Dendritic cell treated with granulocyte-macrophage colony-stimulating factor and Interleukin-4, amounts not matched to agents 40 ng/mL and 50 ng/mL, for 4 days (primary cell): ENCODE data around the gene CRYGS.
"Not testable (repeated sequence)": the region's sequence is repeated elsewhere in the genome, so short reads cannot be mapped to it uniquely, and the experiment has no call there.

Experiments used
- H3K27ac Mint-ChIP-seq: one replicate; pipeline ENCODE4 v1.8.0; 2022; ENCODE audit warnings: mild to moderate bottlenecking, mixed read lengths
- H3K27me3 Mint-ChIP-seq: one replicate; pipeline ENCODE4 v1.8.0; 2022; ENCODE audit warnings: mild to moderate bottlenecking, mixed read lengths
- H3K36me3 Mint-ChIP-seq: one replicate; pipeline ENCODE4 v1.8.0; 2022; ENCODE audit warnings: low read depth, mixed read lengths
- H3K4me1 Mint-ChIP-seq: one replicate; pipeline ENCODE4 v1.8.0; 2022; ENCODE audit warnings: low read depth, mixed read lengths
- H3K4me3 Mint-ChIP-seq: one replicate; pipeline ENCODE4 v1.8.0; 2022; ENCODE audit warnings: mild to moderate bottlenecking, moderate library complexity, mixed read lengths
- H3K9me3 Mint-ChIP-seq: one replicate; pipeline ENCODE4 v1.8.0; 2022; ENCODE audit warnings: mixed read lengths
- intact Hi-C: fragments of 100-400 bp; cut with micrococcal nuclease; formaldehyde crosslinking; loops from one replicate; pipeline ENCODE4 v1.15.0; 2022

CRYGS gene

DNA sequence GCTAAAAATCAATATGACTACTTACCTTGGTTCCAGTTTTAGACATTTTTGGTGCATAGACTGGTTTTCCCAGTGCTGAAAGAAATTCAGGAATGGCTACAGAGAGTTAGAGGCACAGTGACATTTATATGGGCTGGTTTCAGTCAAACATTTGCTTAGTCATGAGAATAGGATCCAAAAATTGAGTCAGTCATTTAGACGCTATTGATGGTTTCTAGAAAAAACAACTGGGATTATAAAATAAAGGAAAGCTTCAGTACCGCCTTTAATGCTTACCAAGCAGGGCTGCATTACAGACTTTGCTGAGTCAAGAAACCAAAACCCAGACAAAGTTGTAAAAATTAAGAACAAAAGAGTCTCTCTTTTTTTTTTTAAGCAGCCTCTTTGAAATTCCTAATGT, at the start of gene CRYGS:
Gene CRYGS, minus strand, starts transcription at position 100 of the 400 bp plus-strand sequence. Its CDS starts 54 bp downstream, at position 46.
- H3K36me3 Mint-ChIP-seq = peaks cover 43% of the 10 kb centered on the region
- intact Hi-C loops = no loop called here
- H3K4me3 Mint-ChIP-seq = no peak within 1 kb of the TSS
- peaks cover 15% of the 10 kb centered on the region for H3K4me1 Mint-ChIP-seq
- no peaks in the 10 kb centered on the region for H3K9me3 Mint-ChIP-seq
- H3K27ac Mint-ChIP-seq = no peak within 1 kb of the TSS
- H3K27me3 Mint-ChIP-seq = no peaks in the 10 kb centered on the region

DNA sequence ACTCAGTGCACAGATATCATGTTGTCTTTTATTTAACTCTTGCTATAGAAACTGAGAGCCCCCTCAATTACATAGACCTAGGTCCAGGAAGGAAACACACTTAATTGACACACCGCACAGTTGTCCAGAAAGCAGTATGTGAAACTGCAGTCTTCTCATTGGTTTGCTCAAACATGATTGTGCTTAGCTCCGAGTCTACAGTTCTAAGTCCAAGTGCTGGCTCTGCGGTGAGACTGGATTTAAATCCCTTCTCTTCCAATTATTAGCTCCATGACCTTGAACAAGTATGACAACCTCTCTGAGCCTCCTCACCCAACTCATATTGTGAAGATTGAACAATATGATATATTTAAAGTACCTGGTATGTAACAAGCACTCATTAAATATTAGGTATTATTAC, 49.7 kb upstream of the CRYGS start:
- H3K4me3 Mint-ChIP-seq = no peak overlapping the region
- no peaks in the 10 kb centered on the region for H3K36me3 Mint-ChIP-seq
- intact Hi-C loops = no loop called here
- peaks cover 5% of the 10 kb centered on the region for H3K4me1 Mint-ChIP-seq
- H3K9me3 Mint-ChIP-seq = no peaks in the 10 kb centered on the region
- no peak overlapping the region for H3K27ac Mint-ChIP-seq
- H3K27me3 Mint-ChIP-seq = peaks cover 5% of the 10 kb centered on the region

DNA sequence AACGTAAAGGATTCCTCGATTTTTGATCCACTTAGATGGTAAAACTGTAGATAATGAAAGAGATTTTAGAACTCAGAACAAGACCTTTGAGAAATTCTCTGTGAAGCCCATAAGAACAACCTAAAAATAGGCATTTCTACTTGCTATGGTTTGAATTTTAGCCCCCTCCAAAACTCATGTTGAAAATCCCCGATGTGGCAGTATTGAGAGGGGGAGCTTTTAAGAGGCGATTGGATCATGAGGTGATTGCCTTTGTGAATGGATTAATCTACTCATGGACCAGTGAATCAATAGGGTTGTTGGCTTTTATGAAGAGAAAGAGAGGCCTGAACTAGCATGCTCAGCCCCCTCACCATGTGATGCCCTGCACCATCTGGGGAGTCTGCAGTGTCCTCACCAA, 48.5 kb upstream of the CRYGS start:
- Mint-ChIP-seq H3K4me3 (no peak overlapping the region), H3K27ac (no peak overlapping the region), H3K4me1 (peaks cover 5% of the 10 kb centered on the region), H3K9me3 (no peaks in the 10 kb centered on the region), H3K36me3 (no peaks in the 10 kb centered on the region), H3K27me3 (peaks cover 3% of the 10 kb centered on the region)
- intact Hi-C loops = no loop called here

DNA sequence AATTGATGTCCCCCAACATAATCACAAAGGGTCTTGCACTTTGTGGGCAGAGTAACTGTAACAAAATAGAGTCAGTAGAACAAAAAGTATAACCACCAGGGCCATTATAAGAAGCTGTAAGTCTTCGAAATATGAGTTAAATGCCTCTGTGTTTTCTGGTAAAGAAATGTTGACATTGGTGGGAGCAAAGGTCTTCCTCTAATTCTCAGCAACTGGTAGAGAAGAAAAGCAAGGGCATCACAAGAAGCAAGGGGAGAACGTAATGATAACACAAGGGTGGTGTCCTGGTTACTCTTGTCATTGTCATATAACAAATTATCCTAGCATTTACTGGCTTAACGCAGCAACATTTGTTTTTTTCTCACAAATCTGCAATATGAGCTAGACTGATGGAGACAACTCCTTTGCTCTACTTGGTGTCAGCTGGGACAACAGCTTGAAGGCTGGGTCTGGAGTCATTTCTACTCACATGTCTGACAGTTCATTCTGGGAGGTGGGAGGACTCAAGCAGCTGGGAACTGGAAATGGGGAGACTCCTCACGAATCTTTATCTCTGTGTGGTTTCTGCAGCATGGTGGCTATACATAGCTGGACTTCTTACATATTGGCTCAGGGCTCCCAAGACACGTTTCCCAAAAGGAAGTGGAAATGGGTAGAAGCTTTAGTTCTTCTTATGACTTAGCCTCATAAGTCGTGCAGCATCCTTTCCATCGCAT, 46.6 kb upstream of the CRYGS start:
- H3K27me3 Mint-ChIP-seq = no peaks in the 10 kb centered on the region
- no peaks in the 10 kb centered on the region for H3K4me1 Mint-ChIP-seq
- intact Hi-C loops = no loop called here
- H3K9me3 Mint-ChIP-seq = no peaks in the 10 kb centered on the region
- no peak overlapping the region for H3K27ac Mint-ChIP-seq
- peaks cover 9% of the 10 kb centered on the region for H3K36me3 Mint-ChIP-seq
- no peak overlapping the region for H3K4me3 Mint-ChIP-seq

DNA sequence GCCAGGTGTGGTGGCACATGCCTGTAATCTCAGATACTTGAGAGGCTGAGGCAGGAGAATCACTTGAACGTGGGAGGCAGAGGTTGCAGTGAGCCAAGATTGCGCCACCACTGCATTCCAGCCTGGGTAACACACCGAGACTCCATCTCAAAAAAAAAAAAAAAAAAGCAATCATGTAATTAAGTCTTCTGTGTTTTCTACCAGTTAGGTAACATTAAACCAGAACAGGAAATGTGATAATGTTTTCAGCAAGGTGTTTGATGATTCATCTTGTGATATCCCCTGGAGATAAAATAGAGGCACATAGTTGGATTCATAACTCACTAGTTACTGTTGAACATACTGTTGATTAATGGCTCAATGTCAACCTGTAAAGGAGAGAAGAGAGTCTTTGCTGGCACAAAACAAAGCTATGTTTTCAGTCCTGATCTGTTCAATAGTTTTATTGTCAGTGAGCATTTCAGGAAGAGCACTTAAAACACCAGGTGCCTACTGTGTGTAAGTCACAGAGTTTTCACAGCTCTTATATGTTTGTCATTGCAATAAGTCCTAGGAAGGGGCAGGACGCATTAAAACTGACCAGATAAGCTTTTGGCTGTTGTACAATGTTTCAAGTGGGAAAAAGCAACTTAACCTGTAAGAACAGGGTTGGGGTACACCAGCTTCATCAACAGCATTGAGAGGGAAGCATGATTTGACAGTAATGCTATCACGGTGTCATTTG, 45.8 kb upstream of the CRYGS start:
- Mint-ChIP-seq H3K27me3 (no peaks in the 10 kb centered on the region), H3K4me1 (no peaks in the 10 kb centered on the region), H3K4me3 (no peak overlapping the region), H3K27ac (no peak overlapping the region), H3K9me3 (no peaks in the 10 kb centered on the region), H3K36me3 (peaks cover 16% of the 10 kb centered on the region)
- intact Hi-C loops = no loop called here

DNA sequence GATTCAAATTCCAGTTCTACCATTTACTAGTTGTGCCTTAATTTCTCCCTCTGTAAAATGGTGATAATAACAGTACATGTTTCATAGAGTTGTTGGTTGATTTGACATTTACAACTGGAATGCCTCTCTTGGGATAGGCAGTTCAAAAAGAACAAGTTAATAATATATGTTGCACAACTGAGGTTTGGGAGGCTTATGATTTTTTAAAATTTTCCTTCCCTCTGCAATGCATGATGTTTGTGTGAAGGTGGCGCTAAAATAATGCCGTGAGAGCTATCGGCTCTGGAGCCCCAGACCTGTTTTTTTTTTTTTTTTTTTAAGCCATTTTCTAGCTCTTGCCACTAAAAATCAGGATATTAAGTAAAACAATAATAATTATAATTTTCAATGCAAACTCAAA, 44.9 kb upstream of the CRYGS start:
- no peak overlapping the region for H3K27ac Mint-ChIP-seq
- H3K4me3 Mint-ChIP-seq = no peak overlapping the region
- intact Hi-C loops = no loop called here
- peaks cover 25% of the 10 kb centered on the region for H3K36me3 Mint-ChIP-seq
- no peaks in the 10 kb centered on the region for H3K27me3 Mint-ChIP-seq
- no peaks in the 10 kb centered on the region for H3K4me1 Mint-ChIP-seq
- H3K9me3 Mint-ChIP-seq = no peaks in the 10 kb centered on the region

DNA sequence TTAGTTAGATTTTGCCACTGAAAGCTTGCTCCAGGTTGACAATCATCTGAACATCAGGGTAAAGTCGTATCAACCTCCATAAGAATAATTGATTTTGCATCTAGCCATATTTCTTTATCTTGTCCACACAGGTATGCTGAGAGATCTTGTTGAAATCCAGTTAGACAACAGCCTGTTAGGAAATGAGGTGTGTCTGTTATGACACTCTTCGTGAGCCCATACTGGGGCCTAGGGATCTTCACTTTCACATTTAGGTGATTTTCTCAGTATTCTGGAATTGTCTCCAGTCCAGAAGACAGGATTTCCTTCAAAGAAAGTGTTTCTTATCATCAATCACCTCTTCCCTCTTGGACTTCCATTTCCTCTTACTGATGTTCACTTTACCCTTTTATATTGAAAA, 44.5 kb upstream of the CRYGS start:
- Mint-ChIP-seq H3K27ac (no peak overlapping the region), H3K27me3 (no peaks in the 10 kb centered on the region), H3K4me1 (no peaks in the 10 kb centered on the region), H3K36me3 (peaks cover 30% of the 10 kb centered on the region), H3K4me3 (no peak overlapping the region), H3K9me3 (no peaks in the 10 kb centered on the region)
- intact Hi-C loops = no loop called here

DNA sequence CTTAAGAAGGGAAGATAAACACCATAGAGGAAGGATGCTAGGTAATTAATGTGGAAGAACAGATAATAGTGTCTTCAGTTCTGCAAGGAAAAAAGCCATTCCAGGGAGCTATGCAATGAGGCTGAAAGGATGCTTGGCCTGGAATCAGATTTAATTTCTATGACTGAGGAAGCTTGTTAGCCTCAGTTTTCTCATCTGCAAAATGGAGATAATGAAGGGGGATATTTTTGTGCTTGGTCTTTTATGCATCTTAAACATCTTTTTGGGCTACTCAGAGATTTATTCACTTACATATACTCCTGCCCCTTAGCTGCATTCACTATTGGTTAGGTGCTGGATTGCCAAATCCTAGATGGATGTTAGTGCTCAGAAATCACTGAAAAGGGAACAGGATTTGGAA, 43.0 kb upstream of the CRYGS start:
- Mint-ChIP-seq H3K36me3 (peaks cover 45% of the 10 kb centered on the region), H3K27me3 (no peaks in the 10 kb centered on the region)
- intact Hi-C loops = no loop called here

DNA sequence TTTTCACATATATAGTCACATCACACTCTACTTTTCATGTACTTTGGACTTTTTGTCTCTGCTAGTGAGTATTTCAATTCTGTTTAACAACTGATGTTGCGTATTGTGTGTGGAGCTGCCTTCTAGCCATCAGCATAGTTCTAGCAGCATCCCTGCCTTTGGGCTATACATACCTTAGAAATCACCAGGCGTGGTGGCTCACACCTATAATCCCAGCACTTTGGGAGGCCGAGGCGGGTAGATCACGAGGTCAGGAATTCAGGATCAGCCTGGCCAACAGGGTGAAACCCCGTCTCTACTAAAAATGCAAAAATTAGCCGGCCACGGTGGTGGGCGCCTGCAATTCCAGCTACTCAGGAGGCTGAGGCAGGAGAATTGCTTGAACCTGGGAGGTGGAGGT, 42.1 kb upstream of the CRYGS start:
- H3K9me3 Mint-ChIP-seq, H3K4me1 Mint-ChIP-seq, H3K4me3 Mint-ChIP-seq, H3K27me3 Mint-ChIP-seq, intact Hi-C loops, H3K27ac Mint-ChIP-seq: not testable (repeated sequence)
- peaks cover 54% of the 10 kb centered on the region for H3K36me3 Mint-ChIP-seq

More for the DNA sequence above, 43.0 kb upstream of the CRYGS start:
- H3K4me3 Mint-ChIP-seq = no peak overlapping the region
- H3K4me1 Mint-ChIP-seq = no peaks in the 10 kb centered on the region
- no peaks in the 10 kb centered on the region for H3K9me3 Mint-ChIP-seq
- no peak overlapping the region for H3K27ac Mint-ChIP-seq

DNA sequence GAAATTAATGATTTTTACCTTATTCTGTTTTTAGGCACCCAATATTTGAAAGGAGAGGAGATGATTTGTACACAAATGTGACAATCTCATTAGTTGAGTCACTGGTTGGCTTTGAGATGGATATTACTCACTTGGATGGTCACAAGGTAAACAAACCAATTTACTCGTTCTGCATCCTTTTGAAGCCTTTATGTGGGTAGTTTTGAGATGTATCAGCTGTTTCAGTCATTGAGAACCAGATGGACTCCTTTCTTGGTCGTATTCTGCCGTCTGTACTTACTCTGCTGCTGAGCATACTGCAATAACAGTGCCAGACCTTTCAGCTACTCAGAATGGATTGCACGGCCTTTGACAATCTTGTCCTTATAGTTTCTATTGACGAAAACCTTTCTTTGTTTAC, 39.7 kb upstream of the CRYGS start:
- H3K4me3 Mint-ChIP-seq = no peak overlapping the region
- no peaks in the 10 kb centered on the region for H3K9me3 Mint-ChIP-seq
- no peak overlapping the region for H3K27ac Mint-ChIP-seq
- intact Hi-C loops = no loop called here
- no peaks in the 10 kb centered on the region for H3K27me3 Mint-ChIP-seq
- no peaks in the 10 kb centered on the region for H3K4me1 Mint-ChIP-seq
- H3K36me3 Mint-ChIP-seq = peaks cover 78% of the 10 kb centered on the region

DNA sequence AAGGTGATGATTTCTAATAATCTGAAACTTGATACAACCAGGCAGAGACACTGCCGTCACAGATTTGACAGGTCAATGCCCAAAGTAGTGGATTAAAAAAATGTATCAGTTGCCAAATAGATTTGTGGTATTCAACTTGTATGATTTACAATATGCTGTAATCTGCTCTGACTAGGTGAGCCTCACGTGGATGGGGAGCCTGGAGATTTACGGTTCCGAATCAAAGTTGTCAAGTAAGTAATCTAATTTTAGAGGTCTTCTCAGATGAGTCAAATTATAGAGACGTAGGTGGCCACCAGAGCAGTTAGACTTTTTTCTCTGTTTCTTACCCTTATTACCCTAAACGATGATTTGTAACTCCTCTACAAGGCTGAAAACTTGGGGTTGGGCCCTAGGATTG, 38.4 kb upstream of the CRYGS start:
- intact Hi-C loops = no loop called here
- Mint-ChIP-seq H3K27ac (no peak overlapping the region), H3K9me3 (no peaks in the 10 kb centered on the region), H3K4me3 (no peak overlapping the region), H3K27me3 (no peaks in the 10 kb centered on the region), H3K36me3 (peaks cover 86% of the 10 kb centered on the region), H3K4me1 (peaks cover 10% of the 10 kb centered on the region)

DNA sequence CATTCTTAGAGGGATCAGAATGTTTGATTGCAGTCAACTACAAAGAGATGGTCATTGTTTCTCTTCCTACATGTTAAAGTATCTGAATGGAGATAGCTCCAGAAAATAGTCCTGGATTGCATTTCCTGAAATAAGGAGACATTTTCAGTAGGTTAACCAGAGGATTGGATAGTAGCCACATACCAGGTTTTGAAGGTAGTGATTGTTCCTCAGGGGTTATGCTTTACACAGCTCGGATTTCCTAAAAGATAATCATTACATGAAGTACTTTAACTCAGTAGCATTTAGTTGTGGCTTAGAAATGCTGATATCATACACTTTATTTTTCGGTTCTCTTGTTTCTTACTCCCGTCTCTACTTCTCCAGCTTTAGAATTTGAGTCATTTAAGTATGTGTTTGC, 36.6 kb upstream of the CRYGS start:
- Mint-ChIP-seq H3K27ac (no peak overlapping the region), H3K4me1 (peaks cover 12% of the 10 kb centered on the region), H3K36me3 (peaks cover 87% of the 10 kb centered on the region), H3K27me3 (no peaks in the 10 kb centered on the region), H3K4me3 (no peak overlapping the region), H3K9me3 (no peaks in the 10 kb centered on the region)
- intact Hi-C loops = no loop called here

DNA sequence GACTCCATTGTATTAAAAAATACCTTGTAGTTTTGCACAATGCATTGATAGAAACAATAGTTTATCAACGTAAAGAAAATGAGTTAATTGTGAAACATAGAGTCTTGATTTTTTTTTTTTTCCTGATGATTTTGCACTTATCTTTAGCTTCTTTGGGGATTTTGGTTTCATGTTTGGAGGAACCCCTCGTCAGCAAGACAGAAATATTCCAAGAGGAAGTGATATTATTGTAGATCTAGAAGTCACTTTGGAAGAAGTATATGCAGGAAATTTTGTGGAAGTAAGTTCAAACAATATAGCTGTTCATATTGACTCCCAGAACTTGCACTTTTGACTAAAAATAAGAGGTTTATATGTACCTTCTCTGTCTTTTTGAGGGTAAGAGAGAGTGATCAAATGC, 33.3 kb upstream of the CRYGS start:
- H3K27me3 Mint-ChIP-seq = no peaks in the 10 kb centered on the region
- peaks cover 19% of the 10 kb centered on the region for H3K4me1 Mint-ChIP-seq
- peaks cover 84% of the 10 kb centered on the region for H3K36me3 Mint-ChIP-seq
- H3K4me3 Mint-ChIP-seq = no peak overlapping the region
- H3K27ac Mint-ChIP-seq = no peak overlapping the region
- no peaks in the 10 kb centered on the region for H3K9me3 Mint-ChIP-seq
- intact Hi-C loops = loop anchor here (10.0 kb wide), 1 partner anchor 483 kb away; no protein-coding TSS in a partner anchor

DNA sequence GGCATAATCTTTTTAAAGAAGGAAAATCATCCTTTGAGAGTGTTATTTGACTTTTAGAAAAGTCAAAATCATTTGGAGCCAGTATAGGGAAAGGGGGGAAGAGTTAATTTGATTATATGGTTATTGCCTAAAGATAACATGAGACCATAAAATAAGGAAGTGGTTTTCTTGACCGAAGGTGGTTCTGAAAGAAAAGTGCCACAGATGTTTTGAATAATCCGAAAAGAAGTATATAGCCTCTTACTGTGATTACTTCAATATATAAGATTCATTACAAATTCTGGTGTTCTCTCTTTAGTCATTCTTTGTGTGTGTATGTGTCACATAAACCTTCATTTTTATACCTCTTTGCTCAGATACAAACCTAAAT, 27.4 kb upstream of the CRYGS start:
- H3K27me3 Mint-ChIP-seq = no peaks in the 10 kb centered on the region
- peak overlapping the region; percentile 96 for H3K27ac Mint-ChIP-seq
- no peaks in the 10 kb centered on the region for H3K9me3 Mint-ChIP-seq
- H3K4me3 Mint-ChIP-seq = peak overlapping the region; percentile 86
- H3K4me1 Mint-ChIP-seq = peaks cover 45% of the 10 kb centered on the region
- intact Hi-C loops = loop anchor here (5.0 to 10.0 kb wide), 2 partner anchors 211 to 477 kb away; partner anchors contain the start of gene EIF4A2
- H3K36me3 Mint-ChIP-seq = peaks cover 65% of the 10 kb centered on the region
